GM12872 (cell line): ENCODE measurements around the gene VAMP1.

Experiments used
- TF ChIP-seq, protein P1 (sequence below): IDR thresholded peaks from 3 replicates; pipeline ENCODE4 v1.5.1; 2011; ENCODE audit warnings: low read depth, mild to moderate bottlenecking, low read length, moderate library complexity; ENCODE audit not compliant: insufficient read depth

VAMP1 gene

DNA sequence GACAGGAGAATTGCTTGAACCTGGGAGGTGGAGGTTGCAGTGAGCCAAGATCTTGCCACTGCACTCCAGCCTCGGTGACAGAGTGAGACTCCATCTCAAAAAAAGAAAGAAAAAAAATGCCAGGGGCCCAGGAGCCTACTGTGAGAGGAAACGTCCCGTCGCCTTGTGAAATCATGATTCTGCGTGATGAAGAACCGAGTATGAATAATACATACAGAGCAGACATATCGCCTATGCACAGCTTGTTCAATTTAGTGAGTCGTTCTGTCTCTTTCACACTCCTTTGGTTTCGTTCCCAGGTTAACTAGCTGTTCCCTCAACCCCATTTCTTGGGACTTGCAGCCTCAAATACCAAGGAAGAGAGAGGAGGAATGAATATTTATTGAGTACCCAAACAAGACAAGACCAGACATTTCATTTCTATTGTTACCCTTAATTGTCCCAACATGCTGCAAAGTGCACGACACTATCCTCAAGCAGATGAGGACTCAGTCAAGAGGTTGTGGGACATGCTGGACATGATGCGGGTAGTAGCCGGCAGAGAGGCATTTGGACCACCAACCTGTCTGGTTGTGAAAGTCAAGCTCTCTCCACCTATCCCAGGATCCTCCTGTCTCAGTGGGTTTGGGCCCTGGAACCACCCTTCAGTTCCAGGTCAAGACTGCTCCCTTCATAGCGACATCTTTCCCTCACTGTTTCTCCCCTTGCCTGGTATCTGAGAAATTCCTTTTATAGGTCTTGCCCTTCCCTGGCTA, 34.3 kb downstream of the VAMP1 start:
- TF ChIP-seq, protein P1, sequence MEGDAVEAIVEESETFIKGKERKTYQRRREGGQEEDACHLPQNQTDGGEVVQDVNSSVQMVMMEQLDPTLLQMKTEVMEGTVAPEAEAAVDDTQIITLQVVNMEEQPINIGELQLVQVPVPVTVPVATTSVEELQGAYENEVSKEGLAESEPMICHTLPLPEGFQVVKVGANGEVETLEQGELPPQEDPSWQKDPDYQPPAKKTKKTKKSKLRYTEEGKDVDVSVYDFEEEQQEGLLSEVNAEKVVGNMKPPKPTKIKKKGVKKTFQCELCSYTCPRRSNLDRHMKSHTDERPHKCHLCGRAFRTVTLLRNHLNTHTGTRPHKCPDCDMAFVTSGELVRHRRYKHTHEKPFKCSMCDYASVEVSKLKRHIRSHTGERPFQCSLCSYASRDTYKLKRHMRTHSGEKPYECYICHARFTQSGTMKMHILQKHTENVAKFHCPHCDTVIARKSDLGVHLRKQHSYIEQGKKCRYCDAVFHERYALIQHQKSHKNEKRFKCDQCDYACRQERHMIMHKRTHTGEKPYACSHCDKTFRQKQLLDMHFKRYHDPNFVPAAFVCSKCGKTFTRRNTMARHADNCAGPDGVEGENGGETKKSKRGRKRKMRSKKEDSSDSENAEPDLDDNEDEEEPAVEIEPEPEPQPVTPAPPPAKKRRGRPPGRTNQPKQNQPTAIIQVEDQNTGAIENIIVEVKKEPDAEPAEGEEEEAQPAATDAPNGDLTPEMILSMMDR, result no peak

DNA sequence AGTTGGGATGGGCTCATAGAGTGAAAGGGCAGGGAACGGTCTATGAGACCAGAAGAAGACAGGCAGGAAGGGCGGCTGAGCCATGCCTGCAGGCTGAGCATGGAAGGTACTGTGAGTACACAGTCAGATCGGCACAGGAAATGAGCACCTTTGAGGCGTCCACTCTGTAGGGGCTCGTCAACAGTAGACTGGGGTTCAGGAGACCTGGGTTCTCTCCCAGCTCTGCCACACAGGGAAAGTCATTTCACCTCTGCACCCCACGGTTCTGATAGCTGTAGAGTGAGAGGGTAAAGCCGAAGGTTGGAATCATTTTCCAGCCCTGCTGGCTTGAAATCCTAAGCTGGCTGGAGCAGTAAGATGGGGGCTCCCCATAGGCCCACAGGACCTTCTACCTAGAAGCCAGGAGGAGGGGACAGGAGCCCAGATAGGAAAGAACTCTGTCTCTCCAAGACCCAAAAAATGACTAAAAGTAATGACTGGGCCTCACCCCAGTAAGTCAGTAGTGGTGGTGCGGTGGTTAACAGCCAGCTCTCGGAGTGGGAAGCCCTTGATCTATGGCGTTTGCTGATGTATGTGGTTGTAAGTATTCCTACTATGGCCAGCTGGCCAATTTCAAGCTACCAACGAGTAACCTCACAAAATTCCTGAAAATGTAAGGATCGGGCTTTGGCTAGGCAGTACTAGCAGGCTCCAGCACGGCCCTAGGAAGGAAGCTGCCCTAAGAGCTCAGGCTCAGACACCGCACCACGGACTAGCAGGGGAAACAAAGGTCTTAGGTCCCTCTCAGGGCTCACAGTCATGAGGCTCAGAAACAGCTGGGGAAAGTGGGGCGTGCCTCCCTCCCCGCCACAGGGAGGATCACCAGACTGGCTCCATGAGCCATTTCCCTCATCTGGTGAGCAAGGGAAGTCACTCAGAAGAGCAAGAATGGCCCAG, 36.0 kb downstream of the VAMP1 start:
- TF ChIP-seq, protein P1, result no peak

DNA sequence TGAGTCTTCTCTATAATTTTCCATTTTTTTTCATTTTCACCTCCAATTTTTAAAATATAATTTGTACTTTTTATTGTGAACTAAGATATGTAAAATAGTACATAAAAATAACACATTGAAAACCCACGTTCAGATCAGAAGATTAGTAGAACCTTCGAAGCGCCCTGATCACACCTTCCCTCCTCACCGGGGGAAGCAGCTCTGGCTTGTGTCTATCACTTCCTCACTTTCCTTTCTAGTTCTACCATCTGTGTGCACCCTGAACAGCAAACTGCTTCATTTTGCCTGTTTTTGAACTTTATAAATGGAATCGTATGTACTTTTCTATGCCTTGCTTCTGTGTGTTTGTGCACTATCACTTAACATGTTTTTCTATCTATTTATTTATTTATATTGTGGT, 37.5 kb downstream of the VAMP1 start:
- TF ChIP-seq, protein P1, result no peak

DNA sequence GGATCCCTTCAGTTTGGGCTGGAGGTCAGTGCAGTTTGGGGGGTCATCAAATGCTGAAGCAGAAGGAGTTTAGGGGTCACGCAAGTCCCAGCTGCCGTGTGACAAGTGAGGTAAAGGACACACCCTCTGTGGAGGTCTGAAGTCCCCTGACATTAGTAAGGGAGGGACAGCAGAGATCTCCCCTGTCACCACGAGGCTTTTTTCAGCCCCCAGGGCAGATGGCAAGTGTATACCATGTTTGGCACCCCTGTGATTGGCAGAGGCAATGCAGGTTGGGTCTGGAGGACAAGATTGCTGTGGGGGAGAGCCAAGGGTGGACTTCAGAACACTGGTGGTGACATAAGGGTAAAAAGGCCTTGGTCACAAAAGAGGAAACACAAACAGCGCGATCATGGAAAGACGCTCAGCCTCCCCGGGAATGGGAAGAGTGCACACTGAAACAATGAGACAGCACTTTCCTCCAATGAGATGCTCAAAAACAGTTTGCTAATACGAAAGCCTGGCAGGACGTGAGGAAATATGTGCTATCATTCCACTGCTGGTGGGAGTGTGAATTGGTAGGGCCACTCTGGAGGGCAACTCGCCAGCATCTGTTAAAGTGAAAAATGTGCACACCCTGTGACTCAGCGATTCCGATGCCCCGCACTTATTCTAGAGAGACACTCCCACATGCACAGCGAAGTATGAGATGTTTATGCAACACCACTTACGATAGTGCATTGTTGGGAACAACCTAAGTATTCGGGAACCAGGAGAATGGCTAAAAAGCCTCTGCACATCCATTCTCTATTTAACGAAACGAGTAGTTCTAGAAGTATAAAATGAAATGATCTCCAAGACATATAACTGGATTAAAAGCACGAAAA, 40.1 kb downstream of the VAMP1 start:
- TF ChIP-seq, protein P1, result no peak

DNA sequence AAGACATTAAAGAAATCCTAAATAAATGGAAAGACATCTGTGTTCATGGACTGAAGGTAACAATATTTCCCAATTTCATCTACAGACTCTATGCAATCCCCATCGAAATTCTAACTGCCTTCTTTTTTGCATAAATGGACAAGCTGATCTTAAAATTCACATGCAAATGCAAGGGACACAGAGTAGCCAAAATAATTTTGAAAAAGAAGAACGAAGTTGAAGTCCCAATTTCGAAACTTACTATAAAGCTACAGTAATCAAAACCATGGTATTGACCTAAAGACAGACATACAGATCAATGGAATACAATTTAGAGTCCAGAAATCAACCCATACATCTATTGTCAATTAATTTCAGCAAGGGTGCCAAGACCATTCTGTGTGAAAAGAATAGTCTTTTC, 42.2 kb downstream of the VAMP1 start:
- TF ChIP-seq, protein P1, result no peak

DNA sequence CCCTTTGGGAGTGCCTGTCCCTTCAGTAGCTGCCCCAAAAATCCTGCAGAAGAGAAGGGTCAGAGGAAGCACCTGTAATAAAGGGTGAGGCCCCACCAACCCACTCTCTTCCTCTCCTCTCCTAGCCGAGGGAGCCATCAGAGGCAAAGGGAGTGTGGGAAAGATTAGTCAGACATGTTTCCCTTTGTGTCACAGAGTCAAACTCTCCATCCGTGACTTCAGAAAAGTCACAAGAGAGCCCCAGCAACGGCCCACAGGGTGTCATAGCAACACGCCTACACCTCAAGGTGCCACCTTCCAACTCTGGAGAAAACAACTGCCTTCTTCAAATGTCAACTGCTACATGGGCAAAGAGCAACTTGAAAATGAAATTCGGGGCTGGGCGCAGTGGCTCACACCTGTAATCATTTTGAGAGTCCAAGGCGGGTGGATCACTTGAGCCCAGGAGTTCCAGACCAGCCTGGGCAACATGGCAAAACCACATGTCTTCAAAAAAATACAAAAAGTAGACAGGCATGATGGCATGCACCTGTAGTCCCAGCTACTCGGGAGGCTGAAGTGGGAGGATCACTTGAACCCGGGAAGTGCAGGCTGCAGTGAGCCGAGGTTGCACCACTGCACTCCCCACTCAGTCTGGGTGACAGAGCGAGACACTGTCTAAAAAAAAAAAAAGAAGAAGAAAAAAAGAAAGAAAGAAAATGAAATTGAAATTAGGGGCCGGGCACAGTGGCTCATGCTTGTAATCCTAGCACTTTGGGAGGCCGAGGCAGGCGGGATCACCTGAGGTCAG, 43.4 kb downstream of the VAMP1 start:
- TF ChIP-seq, protein P1, result no peak
